HG03045 (cell line): ENCODE results near the gene GSG1L.
"Not testable (repeated sequence)": the region's sequence is repeated elsewhere in the genome, so short reads cannot be mapped to it uniquely, and the experiment has no call there.

Experiments
- ATAC-seq: cut with Tn5 transposase; IDR thresholded peaks from one replicate; pipeline ENCODE4 v1.9.1; 2021; ENCODE audit warnings: mild to moderate bottlenecking, moderate library complexity; ENCODE audit not compliant: unreplicated experiment

GSG1L gene

GRCh38 chr16:27917949-27918348, 145.6 kb downstream of the GSG1L start:
- ATAC-seq = no peak

- ATAC-seq = no peak
Observed at GRCh38 chr16:27911486-27911885, 152.0 kb downstream of the GSG1L start.

DNA sequence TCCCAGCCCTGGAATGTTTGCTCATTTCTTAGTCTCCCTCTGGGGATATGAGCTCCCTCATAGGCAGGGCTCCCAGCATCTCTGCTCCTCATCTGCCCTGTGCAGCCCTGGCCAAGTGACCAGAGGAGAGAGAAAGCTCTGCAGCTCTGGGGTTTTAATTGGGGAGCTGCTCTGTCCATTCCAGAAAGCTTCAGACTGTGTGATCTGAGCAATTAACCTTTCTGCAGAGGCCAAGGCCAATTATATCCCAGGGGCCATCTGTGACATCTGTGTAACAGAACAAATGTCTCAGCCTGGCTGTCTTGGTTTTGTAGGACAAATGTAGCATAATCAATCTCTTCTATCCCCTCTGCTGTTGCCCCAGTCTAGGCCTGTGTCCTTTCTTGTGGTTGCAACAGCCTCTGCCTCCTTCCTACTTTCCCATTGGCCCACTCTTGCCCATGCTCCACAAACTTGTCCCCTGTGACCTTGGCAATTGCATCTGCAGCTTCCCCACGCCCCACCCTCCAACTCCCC, 156.0 kb downstream of the GSG1L start:
- no peak for ATAC-seq

GRCh38 chr16:27906883-27907282, 156.6 kb downstream of the GSG1L start:
- ATAC-seq = no peak

DNA sequence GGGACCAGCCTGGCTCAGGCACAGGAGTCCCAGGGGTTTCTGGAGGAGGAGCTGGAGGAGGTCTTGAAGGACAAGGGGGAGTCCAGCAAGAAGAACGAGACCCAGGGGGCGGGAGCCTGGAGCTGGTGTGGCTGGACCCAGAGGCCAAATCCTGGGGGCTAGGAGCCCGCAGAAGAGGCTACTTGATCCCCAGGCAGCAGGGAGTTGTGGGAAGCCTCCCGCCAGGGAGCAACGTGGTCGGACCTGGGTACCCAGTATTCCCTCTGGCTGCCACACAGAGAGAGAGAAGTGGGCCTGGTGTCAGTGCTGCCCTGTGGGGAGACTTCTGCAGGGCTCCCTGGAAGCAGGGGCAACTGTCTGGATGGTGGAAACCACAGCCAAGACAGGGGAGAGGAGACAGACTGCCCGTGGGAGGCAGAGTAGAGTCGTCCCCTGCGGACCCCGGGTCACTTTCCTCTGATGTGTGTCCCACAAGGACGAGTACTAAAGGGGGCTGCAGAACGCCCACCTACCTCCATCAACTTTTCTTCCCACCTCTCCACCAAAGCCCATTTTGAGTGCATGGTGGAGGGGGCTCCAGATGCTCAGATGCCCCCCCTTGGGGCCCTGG, 160.4 kb downstream of the GSG1L start:
- no peak for ATAC-seq

DNA sequence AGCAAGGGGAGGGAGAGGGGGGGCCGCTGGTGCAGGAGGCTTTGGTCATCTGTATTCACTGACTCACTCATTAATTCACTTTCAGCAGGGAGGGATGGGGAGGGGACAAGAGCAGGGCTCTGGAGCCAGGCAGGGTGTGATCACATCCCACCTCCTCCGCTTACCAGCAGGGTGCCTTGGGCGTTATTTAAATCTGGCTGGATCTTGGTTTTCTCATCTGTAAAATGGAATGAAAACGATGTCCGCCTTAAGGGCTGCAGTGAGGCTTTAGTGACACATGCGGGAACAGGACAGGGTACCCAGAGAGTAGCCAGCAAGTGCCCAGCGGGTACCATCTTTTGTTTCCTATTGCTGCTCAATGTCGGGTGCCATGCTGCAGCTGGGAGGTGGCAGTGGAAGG, 161.0 kb downstream of the GSG1L start:
- ATAC-seq = no peak

DNA sequence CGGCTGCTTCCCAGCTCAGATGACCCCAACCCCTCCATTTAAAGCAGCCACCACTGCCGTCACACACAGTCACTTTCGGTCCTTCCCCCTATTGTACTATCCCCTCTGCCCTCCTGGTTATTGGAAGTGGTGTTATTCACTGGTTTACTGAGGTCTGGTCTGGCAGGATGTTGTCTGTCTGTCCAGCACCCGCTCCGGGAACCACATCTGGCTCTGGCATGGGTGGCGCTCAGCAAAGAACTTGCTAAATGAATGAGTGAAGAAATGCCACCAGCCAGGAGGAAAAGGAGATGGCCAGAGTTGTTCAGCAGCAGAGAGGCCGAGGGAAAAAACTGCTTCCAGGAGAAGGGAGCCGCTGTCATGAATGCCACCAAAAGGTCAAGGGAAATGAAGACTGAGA, 161.6 kb downstream of the GSG1L start:
- ATAC-seq = no peak

GRCh38 chr16:27899736-27900135, 163.8 kb downstream of the GSG1L start:
- ATAC-seq = no peak

GRCh38 chr16:27894386-27894785, 169.1 kb downstream of the GSG1L start:
- ATAC-seq = no peak

- ATAC-seq = no peak
Observed at GRCh38 chr16:27892879-27893278, 170.6 kb downstream of the GSG1L start.

DNA sequence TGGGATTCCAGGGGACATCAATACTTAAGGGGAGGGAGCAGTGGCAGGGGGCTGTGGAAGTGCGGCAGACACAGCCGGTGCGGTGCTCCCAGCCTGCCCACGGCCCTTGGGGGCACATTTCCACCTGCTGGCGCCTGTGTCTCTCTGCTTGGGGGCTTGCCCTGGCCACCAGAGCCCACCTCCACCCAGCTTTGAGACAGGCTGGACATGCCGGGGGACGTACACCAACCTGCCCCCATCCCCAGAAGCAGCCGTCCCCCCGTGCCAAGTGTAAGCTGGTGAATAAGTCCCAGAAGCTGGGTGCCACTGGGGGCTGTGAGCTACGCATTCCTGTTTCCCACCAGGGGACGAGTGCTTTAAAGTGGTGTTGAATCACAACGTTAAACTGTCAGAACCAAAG, 172.6 kb downstream of the GSG1L start:
- no peak for ATAC-seq

- ATAC-seq = no peak
Observed at GRCh38 chr16:27890006-27890405, 173.5 kb downstream of the GSG1L start.

GRCh38 chr16:27883576-27883975, 179.9 kb downstream of the GSG1L start:
- ATAC-seq = no peak

GRCh38 chr16:27880287-27880686, 183.2 kb downstream of the GSG1L start:
- ATAC-seq = no peak

DNA sequence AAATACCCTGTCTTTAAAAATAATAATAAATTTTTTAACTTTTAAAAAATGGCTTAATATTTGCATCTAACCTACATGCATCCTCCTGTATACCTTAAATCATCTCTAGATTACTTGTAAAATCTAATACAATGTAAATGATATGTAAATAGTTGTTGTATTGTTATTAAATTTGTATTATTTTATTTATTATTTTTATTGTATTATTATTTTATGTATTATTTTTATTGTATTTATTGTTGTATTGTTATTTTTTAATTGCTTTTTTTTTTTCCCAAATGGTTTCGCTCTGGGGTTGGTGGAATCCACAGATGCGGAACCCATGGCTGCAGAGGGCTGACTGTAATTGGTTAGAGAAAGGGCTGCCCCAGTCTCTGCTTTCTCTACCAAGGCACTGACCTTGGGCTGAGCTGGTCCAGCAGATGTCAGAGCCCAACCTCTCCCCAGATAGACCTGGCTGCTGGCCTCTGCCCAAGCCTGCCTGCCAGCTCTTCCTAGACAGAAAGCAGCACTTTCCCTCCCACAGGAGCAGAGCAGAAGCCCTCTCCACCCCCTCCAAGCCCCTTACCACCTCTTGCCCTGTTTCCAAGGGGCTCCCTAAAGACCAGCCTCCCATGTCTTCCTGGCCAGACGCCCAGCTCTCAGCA, 183.8 kb downstream of the GSG1L start:
- no peak for ATAC-seq

GRCh38 chr16:27872627-27873026, 190.9 kb downstream of the GSG1L start:
- not testable (repeated sequence) for ATAC-seq

DNA sequence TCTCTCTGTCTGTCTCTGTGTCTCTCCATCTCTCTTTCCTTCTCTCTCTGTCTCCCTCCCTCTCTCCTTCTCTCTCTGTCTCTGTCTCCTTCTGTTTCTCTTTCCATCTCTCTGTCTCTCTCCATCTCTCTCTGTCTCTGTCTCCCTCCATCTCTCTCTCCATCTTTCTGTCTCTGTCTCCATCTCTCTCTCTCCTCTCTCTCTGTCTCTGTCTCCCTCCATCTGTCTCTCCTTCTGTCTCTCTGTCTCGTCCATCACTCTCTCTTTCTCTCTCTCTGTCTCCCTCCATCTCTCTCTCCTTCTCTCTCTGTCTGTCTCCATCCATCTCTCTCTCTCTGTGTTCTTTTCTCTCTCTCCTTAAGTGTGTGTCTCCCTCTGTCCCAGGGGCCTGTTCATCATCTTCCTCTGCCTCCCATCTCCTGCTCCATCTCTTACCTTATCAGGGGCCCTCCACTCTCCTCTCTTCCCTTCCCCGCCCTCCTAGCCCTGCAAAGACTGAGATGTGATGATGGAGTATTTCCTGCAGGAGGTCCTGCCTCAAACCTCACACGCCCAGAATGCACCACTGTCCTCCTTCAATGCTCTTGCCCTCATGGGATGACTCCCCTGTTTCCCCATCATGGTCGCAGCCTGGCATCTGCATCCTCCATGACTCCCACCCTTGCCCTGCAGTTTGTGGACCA, 193.3 kb downstream of the GSG1L start:
- ATAC-seq = no peak

DNA sequence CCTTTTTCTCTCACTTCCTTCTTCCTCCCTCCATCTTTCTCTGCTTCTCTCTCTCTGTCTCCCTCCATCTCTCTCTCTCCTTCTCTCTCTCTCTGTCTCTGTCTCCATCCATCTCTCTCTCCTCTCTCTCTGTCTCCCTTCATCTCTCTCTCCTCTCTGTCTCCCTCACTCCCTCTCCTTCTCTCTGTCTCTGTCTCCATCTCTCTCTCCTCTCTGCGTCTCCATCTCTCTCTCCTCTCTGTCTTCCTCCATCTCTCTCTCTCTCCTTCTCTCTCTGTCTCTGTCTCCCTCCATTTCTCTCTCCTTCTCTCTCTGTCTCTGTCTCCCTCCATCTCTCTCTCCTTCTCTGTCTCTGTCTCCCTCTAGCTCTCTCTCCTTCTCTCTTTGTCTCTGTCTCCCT, 194.1 kb downstream of the GSG1L start:
- ATAC-seq = no peak

DNA sequence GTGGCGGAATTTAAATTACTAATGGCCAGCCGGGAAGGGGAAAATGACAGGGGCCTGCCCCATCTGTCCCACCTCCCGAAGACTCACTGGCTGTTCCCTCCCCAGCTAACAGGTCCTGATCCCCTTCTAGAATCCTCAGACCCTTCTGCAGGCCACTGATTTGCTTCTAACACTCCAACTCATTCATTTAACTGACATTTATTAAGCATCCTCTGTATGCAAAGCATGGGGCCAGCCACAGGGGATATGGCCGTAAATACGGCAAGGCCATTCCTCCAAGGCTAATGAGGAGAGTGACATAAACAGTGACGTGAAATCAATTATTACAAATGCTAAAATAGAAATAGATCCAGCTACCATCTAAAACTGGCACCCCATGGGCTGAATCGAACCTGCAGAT, 195.3 kb downstream of the GSG1L start:
- ATAC-seq = no peak

DNA sequence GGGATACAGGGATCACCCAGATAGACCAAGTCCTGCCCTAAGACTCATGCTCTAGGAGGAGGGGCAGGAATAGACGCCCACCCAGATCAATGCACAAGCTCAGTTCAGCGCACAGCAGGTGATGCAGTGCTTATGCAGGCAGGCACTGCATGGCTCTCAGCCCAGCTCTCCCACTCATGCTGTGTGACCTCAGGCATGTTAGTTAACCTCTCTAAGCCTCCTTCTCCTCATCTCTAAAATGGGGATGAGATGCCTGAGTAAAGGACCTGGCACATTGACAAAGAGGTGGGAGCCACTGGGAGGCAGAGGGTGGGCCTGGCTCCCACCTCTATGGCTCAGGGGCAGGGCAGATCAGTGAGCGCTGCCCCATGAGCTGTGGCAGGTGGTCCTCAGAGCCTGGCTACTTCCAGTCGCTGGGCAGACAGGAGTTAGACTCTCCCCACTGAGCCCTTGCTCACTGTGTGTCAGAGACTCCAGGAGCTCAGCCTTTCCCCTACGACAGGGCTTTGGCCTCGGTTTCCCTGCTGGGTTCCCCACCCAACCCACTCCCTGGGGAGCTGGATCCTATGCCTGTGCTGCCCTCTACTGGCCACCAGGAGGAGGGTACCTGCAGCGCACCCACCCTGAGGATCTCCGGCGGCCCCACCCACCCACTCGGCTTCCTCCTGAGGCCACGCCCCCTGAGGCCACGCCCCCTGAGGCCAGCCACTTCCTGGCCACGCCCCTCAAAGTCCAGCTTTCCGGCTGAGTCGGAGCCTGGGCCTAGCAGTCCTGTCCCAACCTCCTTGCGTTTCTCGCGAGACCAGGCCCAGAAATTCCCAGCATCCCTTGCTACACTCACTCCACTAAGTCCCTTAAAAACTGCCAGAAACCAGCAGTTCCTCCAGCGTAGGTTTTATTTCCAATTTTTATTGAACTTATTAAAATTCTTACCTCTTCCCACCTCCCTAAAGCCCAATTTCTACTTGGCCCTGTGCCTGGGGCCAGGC, 196.1 kb downstream of the GSG1L start:
- ATAC-seq = no peak

GRCh38 chr16:27863377-27863776, 200.1 kb downstream of the GSG1L start:
- no peak for ATAC-seq
